Calu3 (cell line): ENCODE data around the gene PPM1J. TPM values are rescaled to one million over a fixed set of nuclear protein-coding genes. Genes with fewer than 3 reads are reported as not detected.

Experiments
- BruUV-seq: library from RNA; stranded (reverse); fragments of 400-500 nt; replicated peaks from 2 replicates; lab custom pipeline; 2021; lab: Mats Ljungman, UMichigan
- CTCF ChIA-PET: fragments of 300-600 bp; sonication (Branson Sonifier 250); formaldehyde crosslinking; loops from one replicate; lab custom pipeline; 2022; ENCODE audit warnings: antibody characterized with exemption; lab: Charles Lee
- DNase-seq: peaks from one replicate; pipeline ENCODE4 v3.0.0; 2022
- H3K27ac Mint-ChIP-seq: one replicate; pipeline ENCODE4 v1.8.0; 2022; ENCODE audit warnings: mixed read lengths; ENCODE audit not compliant: unreplicated experiment
- H3K27me3 Mint-ChIP-seq: one replicate; pipeline ENCODE4 v1.8.0; 2022; ENCODE audit warnings: mixed read lengths; ENCODE audit not compliant: unreplicated experiment
- H3K36me3 Mint-ChIP-seq: one replicate; pipeline ENCODE4 v1.8.0; 2022; ENCODE audit warnings: mild to moderate bottlenecking, moderate library complexity, mixed read lengths; ENCODE audit not compliant: insufficient read depth, unreplicated experiment
- H3K4me1 Mint-ChIP-seq: one replicate; pipeline ENCODE4 v1.8.0; 2022; ENCODE audit warnings: mild to moderate bottlenecking, low read depth, mixed read lengths; ENCODE audit not compliant: unreplicated experiment
- H3K4me3 Mint-ChIP-seq: one replicate; pipeline ENCODE4 v1.8.0; 2022; ENCODE audit warnings: mild to moderate bottlenecking, low read depth, moderate library complexity, mixed read lengths; ENCODE audit not compliant: unreplicated experiment
- H3K9me3 Mint-ChIP-seq: one replicate; pipeline ENCODE4 v1.8.0; 2022; ENCODE audit warnings: low read depth, mixed read lengths; ENCODE audit not compliant: unreplicated experiment
- CTCF ChIP-seq: fragments of 200-600 bp; IDR thresholded peaks from one replicate; pipeline ENCODE4 v1.8.0; 2022; ENCODE audit warnings: antibody characterized with exemption; ENCODE audit not compliant: unreplicated experiment
- intact Hi-C: fragments of 100-400 bp; cut with micrococcal nuclease; formaldehyde crosslinking; loops from one replicate; pipeline ENCODE4 v1.10.0; 2022; ENCODE audit not compliant: unreplicated experiment
- total RNA-seq: library from RNA; stranded (reverse); gene quantifications from 2 replicates; pipeline ENCODE4 v1.2.3, GENCODE V29; 2022

Gene PPM1J
- total RNA-seq, 1 experiment from 2014 or later: 1.3 TPM

- intact Hi-C loops: loop anchor here (5.0 kb wide), 2 partner anchors 71 to 316 kb away; no protein-coding TSS in a partner anchor
- H3K27me3 Mint-ChIP-seq: no peaks in the 10 kb centered on the region
- CTCF ChIA-PET: interaction anchor here (0.6 to 1.3 kb wide), 2 partner anchors 35 to 825 kb away, joined by 3 read pairs; no protein-coding TSS in a partner anchor
Observed at GRCh38 chr1:112708489-112708888, 6.6 kb downstream of the PPM1J start.

GRCh38 chr1:112708002-112708448, 7.1 kb downstream of the PPM1J start:
- CTCF ChIA-PET: interaction anchor here (0.6 to 1.3 kb wide), 2 partner anchors 34 to 826 kb away, joined by 3 read pairs; no protein-coding TSS in a partner anchor
- Mint-ChIP-seq H3K36me3 (peaks cover 43% of the 10 kb centered on the region), H3K9me3 (no peaks in the 10 kb centered on the region), H3K27ac (peak overlapping the region; percentile 77), H3K4me3 (peak overlapping the region; percentile 97), H3K4me1 (peaks cover 30% of the 10 kb centered on the region), H3K27me3 (no peaks in the 10 kb centered on the region)
- TF ChIP-seq CTCF: no peak
- intact Hi-C loops: loop anchor here (5.0 kb wide), 2 partner anchors 71 to 316 kb away; no protein-coding TSS in a partner anchor
- no TSS peak for BruUV-seq
- no peak for DNase-seq

More at GRCh38 chr1:112708489-112708888, 6.6 kb downstream of the PPM1J start:
- DNase-seq: no peak
- no peak for TF ChIP-seq CTCF
- Mint-ChIP-seq H3K4me1 (peaks cover 31% of the 10 kb centered on the region), H3K4me3 (no peak overlapping the region), H3K27ac (no peak overlapping the region), H3K36me3 (peaks cover 39% of the 10 kb centered on the region), H3K9me3 (no peaks in the 10 kb centered on the region)
- BruUV-seq: no TSS peak

- H3K36me3 Mint-ChIP-seq: peaks cover 49% of the 10 kb centered on the region
- TF ChIP-seq CTCF: peak; percentile 78
- CTCF ChIA-PET: interaction anchor here (0.6 to 1.3 kb wide), 3 partner anchors 34 to 826 kb away, joined by 3 read pairs; no protein-coding TSS in a partner anchor
- DNase-seq: peak; percentile 86
- no TSS peak for BruUV-seq
- H3K27me3 Mint-ChIP-seq: no peaks in the 10 kb centered on the region
- H3K9me3 Mint-ChIP-seq: no peaks in the 10 kb centered on the region
- H3K4me3 Mint-ChIP-seq: peak overlapping the region; percentile 97
- intact Hi-C loops: loop anchor here (5.0 kb wide), 2 partner anchors 70 to 315 kb away; no protein-coding TSS in a partner anchor
- H3K27ac Mint-ChIP-seq: peak overlapping the region; percentile 77
- H3K4me1 Mint-ChIP-seq: peaks cover 31% of the 10 kb centered on the region
Observed at GRCh38 chr1:112707221-112708001, 7.7 kb downstream of the PPM1J start.

- Mint-ChIP-seq H3K27me3 (no peaks in the 10 kb centered on the region), H3K27ac (peak within 1 kb of the TSS; percentile 96), H3K9me3 (no peaks in the 10 kb centered on the region), H3K4me3 (peak within 1 kb of the TSS; percentile 97), H3K4me1 (peaks cover 39% of the 10 kb centered on the region), H3K36me3 (peaks cover 56% of the 10 kb centered on the region)
- intact Hi-C loops: loop anchor here (5.0 kb wide), 2 partner anchors 69 to 314 kb away; no protein-coding TSS in a partner anchor
- no TSS peak for BruUV-seq
- CTCF ChIA-PET: interaction anchor here (0.6 to 1.0 kb wide), 2 partner anchors 8 to 312 kb away, joined by 3 read pairs; no protein-coding TSS in a partner anchor
- no peak for TF ChIP-seq CTCF
- DNase-seq: peak; percentile 74
Observed at GRCh38 chr1:112706505-112707220, 8.5 kb downstream of the PPM1J start, which contains the start of gene RHOC. Gene RHOC (minus strand): TSS chr1:112707127. CDS start chr1:112703799, 3,328 bp downstream.
